Suprapubic skin (tissue), 4 donors: ENCODE results near the gene ASF1A. TPM values are rescaled to one million over a fixed set of nuclear protein-coding genes. Genes with fewer than 3 reads are reported as not detected.

Experiments
- DNase-seq, 2 donors: peaks; one replicate each; pipeline ENCODE4 v3.0.0-alpha.2; 2019; ENCODE audit warnings: low spot score in 2 of 2
- H3K27ac ChIP-seq: fragments of 200-600 bp; sonication (generic); one replicate; pipeline ENCODE4 v1.5.1; 2019
- H3K27me3 ChIP-seq: fragments of 200-600 bp; sonication (generic); one replicate; pipeline ENCODE4 v1.5.1; 2019
- H3K36me3 ChIP-seq: fragments of 200-600 bp; sonication (generic); one replicate; pipeline ENCODE4 v1.5.1; 2019
- H3K4me1 ChIP-seq: fragments of 200-600 bp; sonication (generic); one replicate; pipeline ENCODE4 v1.5.1; 2019
- H3K4me3 ChIP-seq: fragments of 200-600 bp; sonication (generic); one replicate; pipeline ENCODE4 v1.5.1; 2019; ENCODE audit warnings: mild to moderate bottlenecking
- H3K9me3 ChIP-seq: fragments of 200-600 bp; sonication (generic); one replicate; pipeline ENCODE4 v1.5.1; 2019
- CTCF ChIP-seq, 2 donors: fragments of 200-600 bp in 1 of 2; fragments of 450-650 bp in 1 of 2; sonication (generic) in 1 of 2; IDR thresholded peaks; one replicate each; pipeline ENCODE4 v1.5.1; 2016 to 2019; ENCODE audit warnings: antibody characterized with exemption in 2 of 2, mild to moderate bottlenecking in 1 of 2, moderate library complexity in 1 of 2
- EP300 ChIP-seq: sonication (generic); formaldehyde crosslinking; IDR thresholded peaks from one replicate; pipeline ENCODE4 v1.6.1; 2017; ENCODE audit warnings: antibody characterized with exemption
- POLR2A ChIP-seq, 2 donors: fragments of 450-650 bp; IDR thresholded peaks; one replicate each; pipeline ENCODE4 v1.6.1; 2017; ENCODE audit warnings: antibody characterized with exemption in 2 of 2, mild to moderate bottlenecking in 2 of 2, moderate library complexity in 2 of 2
- POLR2AphosphoS5 ChIP-seq, 3 donors: sonication (generic); formaldehyde crosslinking; IDR thresholded peaks; one replicate each; pipeline ENCODE4 v1.6.1; 2017; ENCODE audit warnings: antibody characterized with exemption in 3 of 3
- WGBS: methylation state at CpG from one replicate; pipeline ENCODE4 v1.1.5; 2018; 5-methylcytosine and 5-hydroxymethylcytosine counted together
- total RNA-seq, 4 donors: library from RNA; depleted of rRNA; stranded (reverse); fragments of >200 nt; gene quantifications; one replicate each; pipeline ENCODE4 v1.1.0, GENCODE V29; 2016

The ASF1A gene
- total RNA-seq, 4 donors from 2014 or later, result 11.3 to 15.7 (median 13.6) TPM

GRCh38 chr6:118890997-118891790 is 2.8 kb upstream of the ASF1A start:
- Histone ChIP-seq H3K4me1 (peaks cover 25% of the 10 kb centered on the region), H3K27me3 (no peaks in the 10 kb centered on the region), H3K36me3 (no peaks in the 10 kb centered on the region), H3K9me3 (no peaks in the 10 kb centered on the region), H3K4me3 (no peak overlapping the region), H3K27ac (peak overlapping the region; percentile 2)
- WGBS, result 86% methylated on average over 5 of the region's 5 CpGs
- no peak for DNase-seq
- TF ChIP-seq EP300 (no peak), CTCF (IDR thresholded peaks at IDR 0.05) (no peak), POLR2AphosphoS5 (IDR thresholded peaks at IDR 0.05) (no peak), POLR2A (IDR thresholded peaks at IDR 0.05) (no peak)

DNA sequence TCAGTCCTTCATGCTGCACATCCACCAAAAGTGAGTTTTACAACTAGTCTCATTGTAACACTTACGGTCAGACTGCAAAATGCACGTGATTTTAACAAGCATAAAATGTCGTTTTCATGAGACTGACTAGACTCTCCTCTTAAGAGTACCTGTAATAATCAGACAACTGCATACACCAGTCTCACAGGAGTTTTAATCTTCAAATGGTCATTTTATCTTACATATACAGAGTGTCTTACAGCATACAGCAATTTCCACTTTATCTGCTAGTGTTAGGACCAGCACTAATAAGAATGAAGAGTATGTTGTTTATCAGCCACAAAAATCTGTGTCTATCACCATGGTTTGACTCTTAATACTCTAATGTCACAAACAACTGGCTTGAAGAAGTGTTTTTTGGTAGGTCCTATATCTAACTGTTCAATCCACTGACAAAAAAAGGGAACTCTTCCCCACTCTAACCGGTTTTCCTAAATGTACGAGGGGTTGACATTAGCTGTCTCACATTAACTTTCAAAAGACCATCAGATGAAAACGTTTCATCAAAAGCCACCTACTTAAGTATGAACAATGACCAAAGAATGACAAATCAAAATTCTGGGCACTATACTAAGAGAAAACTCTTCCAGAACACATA is 1.5 kb upstream of the ASF1A start:
- no peak for TF ChIP-seq POLR2AphosphoS5 (IDR thresholded peaks at IDR 0.05)
- TF ChIP-seq POLR2A (IDR thresholded peaks at IDR 0.05), result no peak
- TF ChIP-seq CTCF (IDR thresholded peaks at IDR 0.05), result no peak

DNA sequence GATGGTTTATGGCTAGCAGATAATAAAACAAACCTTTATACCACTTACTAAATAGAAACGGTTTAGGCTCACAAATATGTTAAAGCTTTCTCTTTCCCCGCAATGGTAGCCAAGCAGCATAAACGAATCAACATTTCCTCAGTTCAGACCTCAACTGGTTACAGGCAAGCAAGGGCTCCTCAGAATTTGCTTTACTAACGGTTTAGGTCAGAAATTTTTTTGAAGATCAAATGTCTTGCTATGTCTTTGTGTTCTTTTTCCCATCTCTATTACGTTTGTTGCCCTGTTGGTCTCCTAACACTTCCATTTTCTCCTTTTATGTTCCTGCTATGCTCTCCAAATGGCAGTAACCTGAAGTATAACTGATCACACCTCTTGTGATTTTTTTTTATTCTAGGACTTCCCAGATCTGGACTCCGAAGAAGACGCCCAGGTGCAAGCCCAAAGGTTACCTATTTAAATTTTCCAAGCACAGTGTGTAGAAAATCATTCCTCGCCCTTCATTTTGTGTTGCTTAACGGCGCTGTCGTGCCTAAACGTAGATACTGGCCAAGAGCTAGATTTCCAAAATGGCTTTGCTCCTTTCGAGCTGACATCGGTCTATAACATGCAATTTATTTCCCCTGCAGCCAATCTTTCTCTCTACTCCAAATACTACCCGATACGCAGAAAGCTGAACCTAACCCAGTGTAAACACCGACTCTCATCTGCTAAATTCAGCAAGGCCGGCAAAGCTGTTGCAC is 717 bp upstream of the ASF1A start:
- Histone ChIP-seq H3K36me3 (no peaks in the 10 kb centered on the region), H3K27me3 (no peaks in the 10 kb centered on the region), H3K9me3 (no peaks in the 10 kb centered on the region), H3K4me1 (peaks cover 34% of the 10 kb centered on the region), H3K4me3 (peak overlapping the region; percentile 64), H3K27ac (peak overlapping the region; percentile 96)
- TF ChIP-seq EP300, result no peak
- no peak for TF ChIP-seq CTCF (IDR thresholded peaks at IDR 0.05)
- TF ChIP-seq POLR2A (IDR thresholded peaks at IDR 0.05), result no peak
- TF ChIP-seq POLR2AphosphoS5 (IDR thresholded peaks at IDR 0.05), result peak in 1 of 3 donors; percentile 5
- peak in 1 of 2 donors; percentile 61 for DNase-seq
- WGBS, result under 1% methylated on average over 18 of the region's 18 CpGs

More for the DNA sequence above, 1.5 kb upstream of the ASF1A start:
- no peaks in the 10 kb centered on the region for H3K36me3 ChIP-seq
- no peak for DNase-seq
- no peaks in the 10 kb centered on the region for H3K9me3 ChIP-seq
- H3K27me3 ChIP-seq, result no peaks in the 10 kb centered on the region
- H3K27ac ChIP-seq, result peak overlapping the region; percentile 96
- H3K4me3 ChIP-seq, result peak overlapping the region; percentile 64
- H3K4me1 ChIP-seq, result peaks cover 34% of the 10 kb centered on the region
- WGBS, result 24% methylated on average over 6 of the region's 6 CpGs

DNA sequence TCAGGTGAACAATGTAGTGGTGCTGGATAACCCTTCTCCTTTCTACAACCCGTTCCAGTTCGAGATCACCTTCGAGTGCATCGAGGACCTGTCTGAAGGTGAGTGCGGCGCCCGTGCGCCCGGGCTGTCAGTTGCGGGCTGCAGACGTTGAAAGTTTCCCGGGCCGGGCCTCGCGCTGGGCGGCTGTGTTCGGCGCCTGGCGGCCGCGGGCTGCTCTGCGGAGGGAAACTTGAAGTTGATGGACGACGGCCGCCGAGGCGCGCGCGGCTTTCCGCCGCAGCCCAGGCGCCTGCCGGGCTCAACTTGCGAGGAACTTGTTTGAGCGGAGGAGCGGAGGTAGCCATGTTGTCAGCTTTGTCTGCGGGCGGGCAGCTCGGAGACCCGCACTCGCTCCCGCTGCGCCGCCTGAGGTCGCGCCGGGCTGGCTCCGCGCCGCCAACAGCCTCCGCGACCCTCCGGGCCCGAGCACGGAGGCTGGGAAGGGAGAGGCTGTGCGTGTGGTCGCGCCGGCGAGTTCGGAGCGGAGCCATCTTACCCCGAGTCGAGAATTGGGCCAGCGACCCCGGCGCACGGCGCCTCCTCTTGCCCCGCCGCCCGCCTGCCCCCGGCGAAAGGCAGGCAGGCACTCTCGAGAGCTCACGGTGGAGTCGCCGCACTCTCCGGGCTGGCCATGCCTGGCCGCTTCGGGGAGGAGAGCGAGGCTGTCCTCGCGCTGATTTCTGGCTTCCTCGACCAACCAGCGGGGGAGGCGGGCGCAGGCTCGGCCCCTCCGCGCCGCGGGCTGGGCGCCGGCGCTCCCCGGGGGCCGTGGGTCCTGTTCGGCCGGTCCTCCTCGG is 691 bp downstream of the ASF1A start:
- Histone ChIP-seq H3K4me1 (peaks cover 44% of the 10 kb centered on the region), H3K27me3 (no peaks in the 10 kb centered on the region), H3K9me3 (no peaks in the 10 kb centered on the region), H3K36me3 (peaks cover 5% of the 10 kb centered on the region), H3K27ac (peak overlapping the region; percentile 96), H3K4me3 (peak overlapping the region; percentile 64)
- DNase-seq, result peak; percentile 76 to 80
- 0% methylated on average over 10 of the region's 102 CpGs for WGBS
- TF ChIP-seq CTCF (IDR thresholded peaks at IDR 0.05), result peak in 1 of 2 donors; percentile 11
- no peak for TF ChIP-seq POLR2AphosphoS5 (IDR thresholded peaks at IDR 0.05)
